AG04449 (cell line): Measurements from ENCODE around the gene EVA1A.

Experiments used
- CTCF ChIA-PET: fragments of 350-600 bp; formaldehyde crosslinking; extraction: SDS; loops from one replicate; lab custom pipeline; 2021; ENCODE audit warnings: antibody characterized with exemption; lab: Yijun Ruan, JAX
- POLR2A ChIA-PET: fragments of 400-600, 350-600 bp; formaldehyde crosslinking; extraction: SDS; loops from one replicate; lab custom pipeline; 2020; ENCODE audit warnings: antibody characterized with exemption, inconsistent platforms; lab: Yijun Ruan, JAX
- DNase-seq: peaks from one replicate; pipeline ENCODE4 v3.0.0-alpha.2; 2010; ENCODE audit warnings: low read depth, low spot score
- H3K4me3 ChIP-seq: 2 replicates; pipeline ENCODE4 v1.5.1; 2011; ENCODE audit warnings: low read depth, mild to moderate bottlenecking, control low read depth, low read length
- CTCF ChIP-seq: IDR thresholded peaks from one replicate; pipeline ENCODE4 v1.5.1; 2011; ENCODE audit warnings: mild to moderate bottlenecking, moderate library complexity, low read length, control low read depth, inconsistent platforms; ENCODE audit not compliant: insufficient read depth; ENCODE audit errors: missing control alignments

EVA1A gene

GRCh38 chr2:75540994-75541393 is 19.7 kb downstream of the EVA1A start:
- no peak overlapping the region for H3K4me3 ChIP-seq
- DNase-seq: no peak
- TF ChIP-seq CTCF: no peak
- ChIA-PET CTCF (interaction anchor here (0.8 to 4.4 kb wide), 8 partner anchors 9 to 76 kb away, joined by 3 to 33 read pairs (median 3); partner anchors contain the start of gene EVA1A), POLR2A (interaction anchor here (0.8 to 2.7 kb wide), 3 partner anchors 11 to 65 kb away, joined by 3 to 6 read pairs (median 4); no protein-coding TSS in a partner anchor)

- CTCF ChIA-PET: interaction anchor here (0.8 to 4.4 kb wide), 8 partner anchors 8 to 75 kb away, joined by 3 to 33 read pairs (median 6); partner anchors contain the start of gene EVA1A
- no peak for TF ChIP-seq CTCF
- H3K4me3 ChIP-seq: no peak overlapping the region
- POLR2A ChIA-PET: interaction anchor here (0.8 to 2.7 kb wide), 3 partner anchors 10 to 66 kb away, joined by 3 to 6 read pairs (median 4); no protein-coding TSS in a partner anchor
- no peak for DNase-seq
Observed at GRCh38 chr2:75539955-75540716, 20.6 kb downstream of the EVA1A start.

- DNase-seq: no peak
- no peak overlapping the region for H3K4me3 ChIP-seq
- no peak for TF ChIP-seq CTCF
- ChIA-PET CTCF (interaction anchor here (0.7 to 4.4 kb wide), 7 partner anchors 11 to 72 kb away, joined by 3 to 33 read pairs (median 4); partner anchors contain the start of gene EVA1A), POLR2A (no interaction called here)
Observed at GRCh38 chr2:75538521-75539490, 21.9 kb downstream of the EVA1A start.

GRCh38 chr2:75537658-75538057 is 23.1 kb downstream of the EVA1A start:
- ChIA-PET POLR2A (no interaction called here), CTCF (interaction anchor here (1.1 to 4.4 kb wide), 5 partner anchors 11 to 72 kb away, joined by 3 to 33 read pairs (median 4); no protein-coding TSS in a partner anchor)
- H3K4me3 ChIP-seq: no peak overlapping the region
- TF ChIP-seq CTCF: no peak
- DNase-seq: no peak

- CTCF ChIA-PET: interaction anchor here (0.9 to 11.4 kb wide), 2 partner anchors 27 to 76 kb away, joined by 3 to 72 read pairs; no protein-coding TSS in a partner anchor
Observed at GRCh38 chr2:75533135-75533534, 27.6 kb downstream of the EVA1A start.

More at GRCh38 chr2:75533135-75533534, 27.6 kb downstream of the EVA1A start:
- TF ChIP-seq CTCF: no peak
- no peak for DNase-seq
- POLR2A ChIA-PET: no interaction called here
- H3K4me3 ChIP-seq: no peak overlapping the region
